Smooth muscle cell (in vitro differentiated cells): ENCODE measurements around the gene ATP8A1. TPM values are rescaled to one million over a fixed set of nuclear protein-coding genes. Genes with fewer than 3 reads are reported as not detected.

Experiments
- DNase-seq: peaks from one replicate; lab custom pipeline; 2025; ENCODE audit not compliant: unreplicated experiment; lab: John Stamatoyannopoulos, UW
- H2AFZ ChIP-seq: fragments of 200-600 bp; sonication (generic); 2 replicates; pipeline ENCODE4 v1.6.0; 2016; ENCODE audit warnings: antibody characterized with exemption, low read depth, mild to moderate bottlenecking
- H3F3A ChIP-seq: fragments of 200-600 bp; sonication (generic); 2 replicates; pipeline ENCODE4 v1.6.0; 2017; ENCODE audit warnings: antibody characterized with exemption, low read depth
- H3K27ac ChIP-seq: fragments of 200-600 bp; sonication (generic); 2 replicates; pipeline ENCODE4 v1.5.1; 2016; ENCODE audit warnings: low read depth, mild to moderate bottlenecking
- H3K27me3 ChIP-seq: fragments of 200-600 bp; sonication (generic); 2 replicates; pipeline ENCODE4 v1.6.1; 2016; ENCODE audit warnings: low read depth, mild to moderate bottlenecking
- H3K36me3 ChIP-seq: fragments of 200-600 bp; sonication (generic); 2 replicates; pipeline ENCODE4 v1.5.1; 2016; ENCODE audit warnings: low read depth
- H3K4me1 ChIP-seq: fragments of 200-600 bp; sonication (generic); 2 replicates; pipeline ENCODE4 v1.5.1; 2016; ENCODE audit warnings: low read depth
- H3K4me2 ChIP-seq: fragments of 200-600 bp; sonication (generic); 2 replicates; pipeline ENCODE4 v1.6.0; 2016; ENCODE audit warnings: mild to moderate bottlenecking
- H3K4me3 ChIP-seq: fragments of 200-600 bp; sonication (generic); 2 replicates; pipeline ENCODE4 v1.5.1; 2016; ENCODE audit warnings: mild to moderate bottlenecking
- H3K79me2 ChIP-seq: fragments of 200-600 bp; sonication (generic); 2 replicates; pipeline ENCODE4 v1.6.0; 2016; ENCODE audit warnings: low read depth, mild to moderate bottlenecking
- H3K9ac ChIP-seq: fragments of 200-600 bp; sonication (generic); 2 replicates; pipeline ENCODE4 v1.6.0; 2016; ENCODE audit warnings: low read depth
- H3K9me3 ChIP-seq: fragments of 200-600 bp; sonication (generic); replicated peaks from 2 replicates; pipeline ENCODE4 v1.5.1; 2016; ENCODE audit warnings: low read depth
- H4K20me1 ChIP-seq: fragments of 200-600 bp; sonication (generic); 2 replicates; pipeline ENCODE4 v1.6.0; 2016; ENCODE audit warnings: low read depth
- CTCF ChIP-seq: fragments of 200-600 bp; sonication (generic); IDR thresholded peaks from 2 replicates; pipeline ENCODE4 v1.5.1; 2017; ENCODE audit warnings: borderline replicate concordance, mild to moderate bottlenecking, antibody characterized with exemption; ENCODE audit not compliant: insufficient read depth, poor library complexity, severe bottlenecking
- WGBS: methylation state at CpG from one replicate; pipeline ENCODE4 v1.1.7; 2016; ENCODE audit warnings: low lambda C conversion rate; 5-methylcytosine and 5-hydroxymethylcytosine counted together
- polyA plus RNA-seq: library from polyadenylated mRNA; unstranded; fragments of >200 nt; fragmentation: Nextera tagmentation; extraction: Ambion mirVana; gene quantifications from 2 replicates; pipeline ENCODE4 v1.2.1, GENCODE V29; 2016
- total RNA-seq: library from RNA; depleted of rRNA; stranded (reverse); fragments of >200 nt; gene quantifications from 2 replicates; pipeline ENCODE4 v1.2.3, GENCODE V29; 2014

The ATP8A1 gene
- total and polyA plus RNA-seq, 2 experiments from 2014 or later = 1.8 TPM; not detected in 1

GRCh38 chr4:42672359-42673081 is 15.6 kb upstream of the ATP8A1 start:
- no peaks in the 10 kb centered on the region for H4K20me1 ChIP-seq
- H3K4me2 ChIP-seq = no peak overlapping the region
- 97% methylated on average over 2 of the region's 2 CpGs for WGBS
- H3K4me1 ChIP-seq = no peaks in the 10 kb centered on the region
- H3K36me3 ChIP-seq = no peaks in the 10 kb centered on the region
- H2AFZ ChIP-seq = no peak overlapping the region
- no peaks in the 10 kb centered on the region for H3K79me2 ChIP-seq
- no peak overlapping the region for H3K4me3 ChIP-seq
- H3K9ac ChIP-seq = no peak overlapping the region
- H3K9me3 ChIP-seq = no peaks in the 10 kb centered on the region
- TF ChIP-seq CTCF = no peak
- no peak for DNase-seq
- no peaks in the 10 kb centered on the region for H3K27me3 ChIP-seq
- H3K27ac ChIP-seq = no peak overlapping the region
- peaks cover 5% of the 10 kb centered on the region for H3F3A ChIP-seq

DNA sequence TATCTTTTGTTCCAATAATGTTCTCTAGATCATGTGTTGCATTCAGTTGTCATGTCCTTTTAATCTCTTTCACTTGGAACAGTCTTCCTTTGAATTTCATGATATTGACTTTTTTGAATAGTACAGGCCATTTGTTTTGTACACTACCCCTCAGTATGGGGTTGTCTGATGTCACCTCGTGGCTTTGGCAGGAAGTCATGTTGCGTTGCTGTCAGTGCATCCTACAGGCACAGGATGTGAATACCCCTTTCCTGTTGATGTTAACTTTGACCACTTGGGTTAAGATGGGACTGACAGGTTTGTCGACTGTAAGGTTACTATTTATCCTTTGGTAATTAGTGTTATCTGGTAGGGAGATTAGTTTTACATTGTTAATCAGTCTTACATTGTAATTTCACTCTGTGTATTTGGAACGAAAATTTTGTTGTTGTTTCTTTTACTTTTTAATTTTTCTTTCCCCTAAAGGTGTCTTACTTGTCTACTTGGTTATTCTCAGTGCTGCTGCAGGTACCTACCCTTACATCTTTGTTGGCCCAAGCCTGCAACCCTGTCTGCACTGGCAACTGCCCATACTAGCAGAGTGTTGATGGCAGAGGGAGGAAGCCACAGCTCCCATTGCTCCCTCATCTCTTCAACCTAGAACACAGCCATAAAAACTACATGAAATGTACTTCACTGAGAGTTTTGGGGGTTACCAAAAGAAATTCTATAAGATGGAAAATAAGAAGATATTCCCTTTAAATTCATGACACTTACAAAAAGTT is 14.7 kb upstream of the ATP8A1 start:
- WGBS = 72% methylated on average over 4 of the region's 4 CpGs
- no peak overlapping the region for H3K27ac ChIP-seq
- no peaks in the 10 kb centered on the region for H3K27me3 ChIP-seq
- H3K9me3 ChIP-seq = no peaks in the 10 kb centered on the region
- no peak overlapping the region for H3K4me3 ChIP-seq
- no peak overlapping the region for H3K4me2 ChIP-seq
- H4K20me1 ChIP-seq = no peaks in the 10 kb centered on the region
- no peak overlapping the region for H3K9ac ChIP-seq
- DNase-seq = no peak
- no peak overlapping the region for H2AFZ ChIP-seq
- H3K79me2 ChIP-seq = no peaks in the 10 kb centered on the region
- no peaks in the 10 kb centered on the region for H3K4me1 ChIP-seq
- no peaks in the 10 kb centered on the region for H3K36me3 ChIP-seq
- TF ChIP-seq CTCF = no peak
- H3F3A ChIP-seq = peaks cover 5% of the 10 kb centered on the region

DNA sequence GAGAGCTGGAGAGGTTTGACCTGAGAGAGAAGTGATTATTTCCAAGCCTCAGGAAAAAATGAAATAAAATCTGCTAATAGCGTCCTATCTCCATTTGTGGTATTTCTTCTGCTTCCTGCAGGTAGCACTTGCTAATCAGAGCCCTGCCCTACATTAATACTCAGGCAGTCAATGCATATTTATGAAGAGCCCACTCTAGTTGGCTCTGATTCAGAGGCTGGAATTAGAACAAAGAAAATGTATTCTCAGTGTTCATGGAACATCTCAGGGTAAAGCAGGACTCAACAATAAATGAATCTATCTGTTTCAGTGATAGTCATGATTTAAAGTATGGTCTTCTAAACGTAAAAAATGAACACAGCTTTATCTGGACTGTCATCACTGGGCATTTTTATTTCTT is 1.4 kb upstream of the ATP8A1 start:
- Histone ChIP-seq H4K20me1 (no peaks in the 10 kb centered on the region), H3K27me3 (peaks cover 8% of the 10 kb centered on the region), H3K9me3 (no peaks in the 10 kb centered on the region), H3F3A (peaks cover 12% of the 10 kb centered on the region), H3K27ac (no peak overlapping the region), H3K4me1 (peaks cover 8% of the 10 kb centered on the region), H2AFZ (peak overlapping the region; percentile 100), H3K36me3 (no peaks in the 10 kb centered on the region), H3K9ac (no peak overlapping the region), H3K4me3 (peak overlapping the region; percentile 82), H3K79me2 (no peaks in the 10 kb centered on the region), H3K4me2 (peak overlapping the region; percentile 99)
- 69% methylated on average over 2 of the region's 2 CpGs for WGBS
- no peak for TF ChIP-seq CTCF
- no peak for DNase-seq
